Glutamatergic neuron (in vitro differentiated cells): ENCODE measurements around the gene COL6A3. TPM values are rescaled to one million over a fixed set of nuclear protein-coding genes. Genes with fewer than 3 reads are reported as not detected.

ENCODE experiments used
- DNase-seq: peaks from one replicate; pipeline ENCODE4 v3.0.0; 2022
- H3K27ac Mint-ChIP-seq: one replicate; pipeline ENCODE4 v1.8.0; 2020; ENCODE audit warnings: mild to moderate bottlenecking, mixed read lengths, inconsistent platforms; ENCODE audit not compliant: unreplicated experiment
- H3K27me3 Mint-ChIP-seq: one replicate; pipeline ENCODE4 v1.8.0; 2020; ENCODE audit warnings: mild to moderate bottlenecking, moderate library complexity, mixed read lengths, inconsistent platforms; ENCODE audit not compliant: unreplicated experiment
- H3K36me3 Mint-ChIP-seq: one replicate; pipeline ENCODE4 v1.8.0; 2020; ENCODE audit warnings: mild to moderate bottlenecking, mixed read lengths, inconsistent platforms; ENCODE audit not compliant: unreplicated experiment
- H3K4me1 Mint-ChIP-seq: one replicate; pipeline ENCODE4 v1.8.0; 2020; ENCODE audit warnings: mild to moderate bottlenecking, low read depth, mixed read lengths, inconsistent platforms; ENCODE audit not compliant: unreplicated experiment
- H3K4me3 Mint-ChIP-seq: one replicate; pipeline ENCODE4 v1.8.0; 2020; ENCODE audit warnings: mild to moderate bottlenecking, mixed read lengths, inconsistent platforms; ENCODE audit not compliant: unreplicated experiment
- H3K9me3 Mint-ChIP-seq: one replicate; pipeline ENCODE4 v1.8.0; 2020; ENCODE audit warnings: mild to moderate bottlenecking, moderate library complexity, mixed read lengths, inconsistent platforms; ENCODE audit not compliant: unreplicated experiment
- CTCF ChIP-seq: fragments of 200-600 bp; sonication (generic); IDR thresholded peaks from one replicate; pipeline ENCODE4 v1.5.0; 2021; ENCODE audit not compliant: partially characterized antibody, unreplicated experiment
- total RNA-seq: library from RNA; stranded (reverse); fragmentation: NEBNext Ultra II Directional; extraction: Animal tissue kit (Norgen Biotek cat#: 25700); gene quantifications from one replicate; pipeline ENCODE4 v1.2.1, GENCODE V29; 2021; ENCODE audit not compliant: unreplicated experiment

Gene COL6A3
- total RNA-seq, 1 donor from 2014 or later: 0.07 TPM

- peaks cover 16% of the 10 kb centered on the region for H3K36me3 Mint-ChIP-seq
- no peak overlapping the region for H3K27ac Mint-ChIP-seq
- no peak for TF ChIP-seq CTCF
- peaks cover 2% of the 10 kb centered on the region for H3K9me3 Mint-ChIP-seq
- no peak for DNase-seq
- H3K4me1 Mint-ChIP-seq: peaks cover 3% of the 10 kb centered on the region
- no peak overlapping the region for H3K4me3 Mint-ChIP-seq
- peaks cover 2% of the 10 kb centered on the region for H3K27me3 Mint-ChIP-seq
Measured at GRCh38 chr2:237365671-237366070, 48.3 kb downstream of the COL6A3 start.

- Mint-ChIP-seq H3K27ac (no peak overlapping the region), H3K9me3 (peaks cover 2% of the 10 kb centered on the region), H3K4me3 (no peak overlapping the region), H3K27me3 (peaks cover 2% of the 10 kb centered on the region), H3K36me3 (peaks cover 16% of the 10 kb centered on the region), H3K4me1 (peaks cover 3% of the 10 kb centered on the region)
- DNase-seq: no peak
- no peak for TF ChIP-seq CTCF
Measured at GRCh38 chr2:237364655-237365054, 49.3 kb downstream of the COL6A3 start.

GRCh38 chr2:237361194-237362004 lies 52.6 kb downstream of the COL6A3 start:
- Mint-ChIP-seq H3K36me3 (peaks cover 6% of the 10 kb centered on the region), H3K27me3 (no peaks in the 10 kb centered on the region), H3K4me3 (no peak overlapping the region)

GRCh38 chr2:237359894-237360780 lies 53.8 kb downstream of the COL6A3 start:
- Mint-ChIP-seq H3K36me3 (peaks cover 3% of the 10 kb centered on the region), H3K4me1 (peaks cover 6% of the 10 kb centered on the region), H3K27me3 (no peaks in the 10 kb centered on the region), H3K9me3 (peaks cover 2% of the 10 kb centered on the region), H3K4me3 (no peak overlapping the region), H3K27ac (no peak overlapping the region)
- TF ChIP-seq CTCF: no peak
- no peak for DNase-seq

More at GRCh38 chr2:237361194-237362004, 52.6 kb downstream of the COL6A3 start:
- DNase-seq: no peak
- H3K27ac Mint-ChIP-seq: no peak overlapping the region
- peaks cover 2% of the 10 kb centered on the region for H3K9me3 Mint-ChIP-seq
- TF ChIP-seq CTCF: no peak
- H3K4me1 Mint-ChIP-seq: peaks cover 6% of the 10 kb centered on the region
